ENCODE data around the gene MEST.

GRCh38 chr7:130494431-130494858 is 2.6 kb downstream of the MEST start:
- TF ChIP-seq POLR2A (IDR thresholded peaks at IDR 0.05) (no peak), CTCF (IDR thresholded peaks at IDR 0.05) (no peak), EP300 (IDR thresholded peaks at IDR 0.05) (no peak)

Measured in sigmoid colon (tissue), 4 donors.